Measurements from ENCODE around the gene MIPOL1. TPM values are rescaled to one million over a fixed set of nuclear protein-coding genes. Genes with fewer than 3 reads are reported as not detected.

The MIPOL1 gene
- 21.7 and 24.8 TPM in 2 replicates for total RNA-seq (2014; rRNA removed; shearing (Covaris generic))
- polyA plus RNA-seq (2016; fragmentation: Nextera tagmentation; extraction: Ambion mirVana), result 12.5 and 16.6 TPM in 2 replicates
- long read RNA-seq, partial matches to known transcripts, result 2 of 12 reads
- long read RNA-seq, other reads (novel, unspliced or antisense), result 10 of 12 reads

DNA sequence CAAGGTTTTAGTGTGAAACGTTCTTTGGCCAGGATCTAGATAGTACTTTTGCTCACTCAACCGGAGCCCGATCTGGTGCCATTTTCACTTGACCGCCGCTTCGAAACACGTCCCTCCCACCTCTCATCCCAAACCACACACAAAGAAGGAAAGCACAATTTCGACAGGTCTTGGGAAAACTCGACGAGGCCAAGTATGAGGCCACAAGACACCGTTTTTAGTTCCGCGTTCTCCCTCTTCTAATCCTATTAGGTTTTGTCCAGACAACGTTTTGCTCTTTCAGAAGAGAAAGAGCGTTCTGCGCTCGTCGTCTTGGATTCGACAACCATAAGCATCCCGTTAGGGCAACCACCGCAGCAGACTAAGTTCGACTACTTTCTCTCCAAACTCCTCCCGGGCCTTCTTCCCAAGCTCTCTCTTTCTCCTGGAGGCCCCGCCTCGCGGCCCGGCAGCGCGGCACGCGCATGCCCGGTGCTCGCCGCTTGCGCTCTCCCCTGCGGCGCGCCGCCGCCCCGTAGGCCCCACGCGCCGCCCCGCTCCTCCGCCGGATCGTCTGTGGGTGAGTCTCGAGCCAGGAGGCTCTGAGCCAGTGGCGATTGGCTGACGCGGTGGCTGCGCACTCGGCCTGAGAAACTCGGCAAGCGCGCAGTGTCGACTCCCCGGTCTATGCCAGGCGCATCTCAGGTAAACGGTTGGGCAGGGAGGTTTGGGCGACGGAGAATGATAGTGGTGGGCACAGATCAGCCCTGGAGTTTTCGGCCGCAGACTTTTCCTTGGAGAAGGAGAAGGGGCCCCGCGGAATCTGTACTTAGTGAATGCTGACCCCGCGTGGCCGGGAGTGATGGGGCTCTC is at the start of gene MIPOL1:
Gene MIPOL1 (plus strand): TSS at position 517 of the 852 bp plus-strand sequence. CDS start 49,952 bp downstream, outside the sequence.
- peak within 1 kb of the TSS; percentile 93 for H3K27ac Mint-ChIP-seq
- ATAC-seq (peak; percentile 93), DNase-seq (ENCODE audit: low spot score) (peak; percentile 78)
- peaks cover 8% of the 10 kb centered on the region for H3K27me3 Mint-ChIP-seq (ENCODE audit: insufficient read depth, low read depth, poor library complexity)
- H3K4me1 Mint-ChIP-seq, result peaks cover 19% of the 10 kb centered on the region; the same call in 2 of the 3 replicates
- no peaks in the 10 kb centered on the region for H3K36me3 ChIP-seq (ENCODE audit: insufficient read depth)
- H3K27me3 ChIP-seq (ENCODE audit: insufficient read depth), result 0 out of 2 replicates have a peak, but pooled peaks cover 4% of the 10 kb centered on the region
- peak within 1 kb of the TSS; percentile 95 for H3K4me3 ChIP-seq
- TF ChIP-seq CREB1 (CRISPR knock-in tag; IDR thresholded peaks at IDR 0.05; ENCODE audit: low read depth) (no peak), POLR2AphosphoS5 (IDR thresholded peaks at IDR 0.05; ENCODE audit: low read depth) (peak; percentile 79), JUNB (IDR thresholded peaks at IDR 0.05; ENCODE audit: unreplicated experiment) (no peak), CTCF (conservative IDR thresholded peaks at IDR 0.05; ENCODE audit: low read depth in 2 of 2) (peak; percentile 18 to 51; a peak in 2 of 4 replicates), STAT1 (IDR thresholded peaks at IDR 0.05; ENCODE audit: unreplicated experiment) (no peak), EZH2phosphoT487 (IDR thresholded peaks at IDR 0.05; ENCODE audit: unreplicated experiment) (no peak), EZH2 (IDR thresholded peaks at IDR 0.05; ENCODE audit: low read depth, unreplicated experiment) (no peak), ETS1 (IDR thresholded peaks at IDR 0.05) (no peak), ZNF114 (CRISPR knock-in tag; IDR thresholded peaks at IDR 0.05) (no peak), ZNF331 (CRISPR knock-in tag; IDR thresholded peaks at IDR 0.05; ENCODE audit: low read depth) (no peak), NANOG (IDR thresholded peaks at IDR 0.05; ENCODE audit: borderline replicate concordance) (no peak)
- TF ChIP-seq, protein P1, sequence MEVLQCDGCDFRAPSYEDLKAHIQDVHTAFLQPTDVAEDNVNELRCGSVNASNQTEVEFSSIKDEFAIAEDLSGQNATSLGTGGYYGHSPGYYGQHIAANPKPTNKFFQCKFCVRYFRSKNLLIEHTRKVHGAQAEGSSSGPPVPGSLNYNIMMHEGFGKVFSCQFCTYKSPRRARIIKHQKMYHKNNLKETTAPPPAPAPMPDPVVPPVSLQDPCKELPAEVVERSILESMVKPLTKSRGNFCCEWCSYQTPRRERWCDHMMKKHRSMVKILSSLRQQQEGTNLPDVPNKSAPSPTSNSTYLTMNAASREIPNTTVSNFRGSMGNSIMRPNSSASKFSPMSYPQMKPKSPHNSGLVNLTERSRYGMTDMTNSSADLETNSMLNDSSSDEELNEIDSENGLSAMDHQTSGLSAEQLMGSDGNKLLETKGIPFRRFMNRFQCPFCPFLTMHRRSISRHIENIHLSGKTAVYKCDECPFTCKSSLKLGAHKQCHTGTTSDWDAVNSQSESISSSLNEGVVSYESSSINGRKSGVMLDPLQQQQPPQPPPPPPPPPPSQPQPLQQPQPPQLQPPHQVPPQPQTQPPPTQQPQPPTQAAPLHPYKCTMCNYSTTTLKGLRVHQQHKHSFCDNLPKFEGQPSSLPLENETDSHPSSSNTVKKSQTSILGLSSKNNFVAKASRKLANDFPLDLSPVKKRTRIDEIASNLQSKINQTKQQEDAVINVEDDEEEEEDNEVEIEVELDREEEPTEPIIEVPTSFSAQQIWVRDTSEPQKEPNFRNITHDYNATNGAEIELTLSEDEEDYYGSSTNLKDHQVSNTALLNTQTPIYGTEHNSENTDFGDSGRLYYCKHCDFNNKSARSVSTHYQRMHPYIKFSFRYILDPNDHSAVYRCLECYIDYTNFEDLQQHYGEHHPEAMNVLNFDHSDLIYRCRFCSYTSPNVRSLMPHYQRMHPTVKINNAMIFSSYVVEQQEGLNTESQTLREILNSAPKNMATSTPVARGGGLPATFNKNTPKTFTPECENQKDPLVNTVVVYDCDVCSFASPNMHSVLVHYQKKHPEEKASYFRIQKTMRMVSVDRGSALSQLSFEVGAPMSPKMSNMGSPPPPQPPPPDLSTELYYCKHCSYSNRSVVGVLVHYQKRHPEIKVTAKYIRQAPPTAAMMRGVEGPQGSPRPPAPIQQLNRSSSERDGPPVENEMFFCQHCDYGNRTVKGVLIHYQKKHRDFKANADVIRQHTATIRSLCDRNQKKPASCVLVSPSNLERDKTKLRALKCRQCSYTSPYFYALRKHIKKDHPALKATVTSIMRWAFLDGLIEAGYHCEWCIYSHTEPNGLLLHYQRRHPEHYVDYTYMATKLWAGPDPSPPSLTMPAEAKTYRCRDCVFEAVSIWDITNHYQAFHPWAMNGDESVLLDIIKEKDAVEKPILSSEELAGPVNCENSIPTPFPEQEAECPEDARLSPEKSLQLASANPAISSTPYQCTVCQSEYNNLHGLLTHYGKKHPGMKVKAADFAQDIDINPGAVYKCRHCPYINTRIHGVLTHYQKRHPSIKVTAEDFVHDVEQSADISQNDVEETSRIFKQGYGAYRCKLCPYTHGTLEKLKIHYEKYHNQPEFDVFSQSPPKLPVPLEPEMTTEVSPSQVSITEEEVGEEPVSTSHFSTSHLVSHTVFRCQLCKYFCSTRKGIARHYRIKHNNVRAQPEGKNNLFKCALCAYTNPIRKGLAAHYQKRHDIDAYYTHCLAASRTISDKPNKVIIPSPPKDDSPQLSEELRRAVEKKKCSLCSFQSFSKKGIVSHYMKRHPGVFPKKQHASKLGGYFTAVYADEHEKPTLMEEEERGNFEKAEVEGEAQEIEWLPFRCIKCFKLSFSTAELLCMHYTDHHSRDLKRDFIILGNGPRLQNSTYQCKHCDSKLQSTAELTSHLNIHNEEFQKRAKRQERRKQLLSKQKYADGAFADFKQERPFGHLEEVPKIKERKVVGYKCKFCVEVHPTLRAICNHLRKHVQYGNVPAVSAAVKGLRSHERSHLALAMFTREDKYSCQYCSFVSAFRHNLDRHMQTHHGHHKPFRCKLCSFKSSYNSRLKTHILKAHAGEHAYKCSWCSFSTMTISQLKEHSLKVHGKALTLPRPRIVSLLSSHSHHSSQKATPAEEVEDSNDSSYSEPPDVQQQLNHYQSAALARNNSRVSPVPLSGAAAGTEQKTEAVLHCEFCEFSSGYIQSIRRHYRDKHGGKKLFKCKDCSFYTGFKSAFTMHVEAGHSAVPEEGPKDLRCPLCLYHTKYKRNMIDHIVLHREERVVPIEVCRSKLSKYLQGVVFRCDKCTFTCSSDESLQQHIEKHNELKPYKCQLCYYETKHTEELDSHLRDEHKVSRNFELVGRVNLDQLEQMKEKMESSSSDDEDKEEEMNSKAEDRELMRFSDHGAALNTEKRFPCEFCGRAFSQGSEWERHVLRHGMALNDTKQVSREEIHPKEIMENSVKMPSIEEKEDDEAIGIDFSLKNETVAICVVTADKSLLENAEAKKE (CRISPR knock-in tag; IDR thresholded peaks at IDR 0.05), result no peak
- TF ChIP-seq, protein P2, sequence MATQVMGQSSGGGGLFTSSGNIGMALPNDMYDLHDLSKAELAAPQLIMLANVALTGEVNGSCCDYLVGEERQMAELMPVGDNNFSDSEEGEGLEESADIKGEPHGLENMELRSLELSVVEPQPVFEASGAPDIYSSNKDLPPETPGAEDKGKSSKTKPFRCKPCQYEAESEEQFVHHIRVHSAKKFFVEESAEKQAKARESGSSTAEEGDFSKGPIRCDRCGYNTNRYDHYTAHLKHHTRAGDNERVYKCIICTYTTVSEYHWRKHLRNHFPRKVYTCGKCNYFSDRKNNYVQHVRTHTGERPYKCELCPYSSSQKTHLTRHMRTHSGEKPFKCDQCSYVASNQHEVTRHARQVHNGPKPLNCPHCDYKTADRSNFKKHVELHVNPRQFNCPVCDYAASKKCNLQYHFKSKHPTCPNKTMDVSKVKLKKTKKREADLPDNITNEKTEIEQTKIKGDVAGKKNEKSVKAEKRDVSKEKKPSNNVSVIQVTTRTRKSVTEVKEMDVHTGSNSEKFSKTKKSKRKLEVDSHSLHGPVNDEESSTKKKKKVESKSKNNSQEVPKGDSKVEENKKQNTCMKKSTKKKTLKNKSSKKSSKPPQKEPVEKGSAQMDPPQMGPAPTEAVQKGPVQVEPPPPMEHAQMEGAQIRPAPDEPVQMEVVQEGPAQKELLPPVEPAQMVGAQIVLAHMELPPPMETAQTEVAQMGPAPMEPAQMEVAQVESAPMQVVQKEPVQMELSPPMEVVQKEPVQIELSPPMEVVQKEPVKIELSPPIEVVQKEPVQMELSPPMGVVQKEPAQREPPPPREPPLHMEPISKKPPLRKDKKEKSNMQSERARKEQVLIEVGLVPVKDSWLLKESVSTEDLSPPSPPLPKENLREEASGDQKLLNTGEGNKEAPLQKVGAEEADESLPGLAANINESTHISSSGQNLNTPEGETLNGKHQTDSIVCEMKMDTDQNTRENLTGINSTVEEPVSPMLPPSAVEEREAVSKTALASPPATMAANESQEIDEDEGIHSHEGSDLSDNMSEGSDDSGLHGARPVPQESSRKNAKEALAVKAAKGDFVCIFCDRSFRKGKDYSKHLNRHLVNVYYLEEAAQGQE (IDR thresholded peaks at IDR 0.05; ENCODE audit: unreplicated experiment), result no peak
- 0 out of 2 replicates have a peak, but pooled peaks cover 2% of the 10 kb centered on the region for H3K9me2 ChIP-seq (ENCODE audit: insufficient read depth)
- peaks cover 33% of the 10 kb centered on the region for H3K4me1 ChIP-seq (ENCODE audit: insufficient read depth)
- H3F3A ChIP-seq (replicated peaks; ENCODE audit: low read depth), result no peaks in the 10 kb centered on the region
- H4K20me1 ChIP-seq (replicated peaks; ENCODE audit: insufficient read depth), result peaks cover 11% of the 10 kb centered on the region; the same call in 1 of the 2 replicates
- H3K27ac ChIP-seq (ENCODE audit: low read depth), result peak within 1 kb of the TSS; percentile 23; the same call in 1 of the 2 replicates
- peaks cover 39% of the 10 kb centered on the region for H3K79me2 ChIP-seq (replicated peaks; ENCODE audit: insufficient read depth)
- H2AFZ ChIP-seq, result peak within 1 kb of the TSS; percentile 100
- H3K36me3 Mint-ChIP-seq (ENCODE audit: low read depth), result no peaks in the 10 kb centered on the region
- H3K4me2 ChIP-seq, result peak within 1 kb of the TSS; percentile 94
- H3K9me3 Mint-ChIP-seq, result no peaks in the 10 kb centered on the region
- H3K4me3 Mint-ChIP-seq, result peak within 1 kb of the TSS; percentile 83

All from GM23338 (cell line).